ENCODE results near the gene EXOC6. TPM values are rescaled to one million over a fixed set of nuclear protein-coding genes. Genes with fewer than 3 reads are reported as not detected.

The EXOC6 gene
- total and polyA plus RNA-seq, 2 donors from 2014 or later: 9.5 to 17.0 TPM

DNA sequence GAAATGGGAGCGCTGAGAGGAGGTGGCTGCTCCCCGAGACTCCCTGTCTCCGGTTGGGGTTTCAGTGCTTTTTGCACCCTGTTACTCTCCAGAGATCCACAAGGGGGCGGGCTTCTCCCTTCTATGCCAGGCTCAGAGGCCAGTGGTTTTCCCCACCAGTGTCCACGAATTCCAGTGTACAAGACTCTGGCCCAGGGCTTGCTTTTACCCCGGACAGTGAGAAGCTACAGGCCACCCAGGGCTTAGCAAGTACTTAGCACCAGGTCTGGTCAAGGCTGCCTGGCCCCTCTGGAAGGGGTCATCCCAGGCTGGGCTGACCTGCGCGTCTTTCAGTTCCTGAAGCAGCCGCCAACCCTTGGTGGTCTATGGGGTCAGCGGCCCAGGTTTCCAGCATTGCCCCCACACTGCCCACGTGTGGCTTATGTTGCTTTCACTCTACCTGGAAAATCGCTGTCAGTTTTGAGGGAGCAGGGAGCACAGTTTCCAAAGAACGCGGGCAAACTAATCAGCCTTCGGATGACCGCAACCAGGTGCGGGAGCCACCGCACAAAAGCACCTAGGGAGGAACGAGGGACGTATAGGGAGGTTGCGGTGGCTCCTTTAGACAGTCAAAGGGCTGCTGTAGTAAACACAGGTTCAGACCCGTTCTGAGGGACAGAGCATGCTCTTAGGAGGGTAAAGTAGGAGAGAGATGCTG is 232.2 kb downstream of the EXOC6 start:
- no peaks in the 10 kb centered on the region for H3K9me3 ChIP-seq (ENCODE audit: control insufficient read depth in 2 of 3, insufficient read depth in 1 of 3, low read length in 3 of 3)
- H3K9ac ChIP-seq (ENCODE audit: low read length in 3 of 3): no peak overlapping the region
- no peaks in the 10 kb centered on the region for H3K4me1 ChIP-seq (ENCODE audit: control insufficient read depth in 2 of 3, insufficient read depth in 2 of 3, low read depth in 1 of 3, low read length in 3 of 3)
- no peak overlapping the region for H3K27ac ChIP-seq (ENCODE audit: low read depth in 2 of 2, low read length in 2 of 2)
- no peak overlapping the region for H3K4me3 ChIP-seq (ENCODE audit: low read length in 3 of 3)
- FAIRE-seq (no peak), DNase-seq (peak in 3 of 5 donors; percentile 63 to 73 (median 70))
- TF ChIP-seq CTCF (IDR thresholded peaks at IDR 0.05; ENCODE audit: borderline replicate concordance, extremely low read depth, insufficient read depth): peak; percentile 68
- H3K27me3 ChIP-seq (ENCODE audit: control insufficient read depth, insufficient read depth, low read length): peaks cover 24% of the 10 kb centered on the region
- H3K36me3 ChIP-seq (ENCODE audit: control insufficient read depth in 2 of 3, insufficient read depth in 3 of 3, low read length in 3 of 3): no peaks in the 10 kb centered on the region
- intact Hi-C loops (cut with DNase I): no loop called here

- no peak overlapping the region for H3K9ac ChIP-seq (ENCODE audit: low read length in 3 of 3)
- intact Hi-C loops (cut with DNase I): no loop called here
- no peak overlapping the region for H3K27ac ChIP-seq (ENCODE audit: low read depth in 2 of 2, low read length in 2 of 2)
- no peaks in the 10 kb centered on the region for H3K4me1 ChIP-seq (ENCODE audit: control insufficient read depth in 2 of 3, insufficient read depth in 2 of 3, low read depth in 1 of 3, low read length in 3 of 3)
- H3K36me3 ChIP-seq (ENCODE audit: control insufficient read depth in 2 of 3, insufficient read depth in 3 of 3, low read length in 3 of 3): no peaks in the 10 kb centered on the region
- no peak overlapping the region for H3K4me3 ChIP-seq (ENCODE audit: low read length in 3 of 3)
- no peaks in the 10 kb centered on the region for H3K9me3 ChIP-seq (ENCODE audit: control insufficient read depth in 2 of 3, insufficient read depth in 1 of 3, low read length in 3 of 3)
- TF ChIP-seq CTCF (IDR thresholded peaks at IDR 0.05; ENCODE audit: borderline replicate concordance, extremely low read depth, insufficient read depth): no peak
- peaks cover 17% of the 10 kb centered on the region for H3K27me3 ChIP-seq (ENCODE audit: control insufficient read depth, insufficient read depth, low read length)
- DNase-seq: no peak
- FAIRE-seq: no peak
Observed at GRCh38 chr10:93081318-93081717, 233.0 kb downstream of the EXOC6 start.

GRCh38 chr10:93081834-93082233 is 233.5 kb downstream of the EXOC6 start:
- no peaks in the 10 kb centered on the region for H3K36me3 ChIP-seq (ENCODE audit: control insufficient read depth in 2 of 3, insufficient read depth in 3 of 3, low read length in 3 of 3)

More at GRCh38 chr10:93081834-93082233, 233.5 kb downstream of the EXOC6 start:
- intact Hi-C loops (cut with DNase I): no loop called here
- Histone ChIP-seq H3K4me1 (ENCODE audit: control insufficient read depth in 2 of 3, insufficient read depth in 2 of 3, low read depth in 1 of 3, low read length in 3 of 3) (no peaks in the 10 kb centered on the region), H3K27ac (ENCODE audit: low read depth in 2 of 2, low read length in 2 of 2) (no peak overlapping the region), H3K9me3 (ENCODE audit: control insufficient read depth in 2 of 3, insufficient read depth in 1 of 3, low read length in 3 of 3) (no peaks in the 10 kb centered on the region), H3K27me3 (ENCODE audit: control insufficient read depth, insufficient read depth, low read length) (peaks cover 12% of the 10 kb centered on the region), H3K9ac (ENCODE audit: low read length in 3 of 3) (no peak overlapping the region), H3K4me3 (ENCODE audit: low read length in 3 of 3) (no peak overlapping the region)
- FAIRE-seq (no peak), DNase-seq (peak in 1 of 5 donors; percentile 59)
- no peak for TF ChIP-seq CTCF (IDR thresholded peaks at IDR 0.05; ENCODE audit: borderline replicate concordance, extremely low read depth, insufficient read depth)

All from kidney (tissue), 14 donors.